B cell (primary cell): ENCODE data around the gene RACK1. TPM values are rescaled to one million over a fixed set of nuclear protein-coding genes. Genes with fewer than 3 reads are reported as not detected.
A peak's percentile ranks its signal among the peaks of the same experiment; 100 is the strongest.

Experiments
- ATAC-seq: fragments of 200-7000 bp; cut with Tn5 transposase; one replicate; pipeline ENCODE4 v1.10.0; 2021; ENCODE audit warnings: low read depth, mild to moderate bottlenecking, moderate number of reproducible peaks, moderate library complexity
- CTCF ChIA-PET: fragments of 350-600 bp; sonication (Branson Sonifier 250); formaldehyde crosslinking; loops from one replicate; lab custom pipeline; 2021; ENCODE audit warnings: antibody characterized with exemption, inconsistent platforms; lab: Charles Lee
- POLR2A ChIA-PET: fragments of 350-600 bp; sonication (Branson Sonifier 250); formaldehyde crosslinking; loops from one replicate; lab custom pipeline; 2021; ENCODE audit warnings: antibody characterized with exemption; lab: Charles Lee
- DNase-seq: peaks from one replicate; pipeline ENCODE4 v3.0.0; 2013
- H2AFZ ChIP-seq: 2 replicates; pipeline ENCODE4 v1.6.1; 2012; ENCODE audit warnings: mild to moderate bottlenecking, low read depth, low read length; ENCODE audit not compliant: insufficient read depth, poor library complexity, severe bottlenecking
- H3K27ac ChIP-seq, 2 donors: 1 replicate in 1 of 2; 2 replicates in 1 of 2; pipeline ENCODE4 v1.5.1; 2012 to 2013; ENCODE audit warnings: low read length in 2 of 2, mild to moderate bottlenecking in 2 of 2, moderate library complexity in 1 of 2
- H3K27me3 ChIP-seq, 4 experiments: fragments of 200-600 bp in 1 of 4; sonication (generic) in 1 of 4; replicated peaks in 1 of 4; 1 replicate in 2 of 4; 2 replicates in 2 of 4; pipeline versions ENCODE4 v1.6.1 to v1.7.0; 2013 to 2016; ENCODE audit warnings: low read length in 3 of 4, mild to moderate bottlenecking in 2 of 4, mixed read lengths in 1 of 4, moderate library complexity in 1 of 4; ENCODE audit not compliant: insufficient read depth in 4 of 4, control insufficient read depth in 3 of 4; ENCODE audit errors: control extremely low read depth in 1 of 4
- H3K36me3 ChIP-seq, 2 experiments: replicated peaks in 1 of 2; 1 replicate in 1 of 2; 2 replicates in 1 of 2; pipeline versions ENCODE4 v1.6.1 to v1.7.1; 2013; ENCODE audit warnings: low read length in 1 of 2; ENCODE audit not compliant: insufficient read depth in 2 of 2, control insufficient read depth in 1 of 2; ENCODE audit errors: control extremely low read depth in 1 of 2, extremely low read depth in 1 of 2
- H3K4me1 ChIP-seq, 2 donors: fragments of 200-600 bp in 1 of 2; sonication (generic) in 1 of 2; 1 replicate in 1 of 2; 2 replicates in 1 of 2; pipeline versions ENCODE4 v1.5.1 to v1.6.1; 2013 to 2017; ENCODE audit warnings: low read length in 2 of 2; ENCODE audit not compliant: control insufficient read depth in 2 of 2, insufficient read depth in 2 of 2
- H3K4me2 ChIP-seq: replicated peaks from 2 replicates; pipeline ENCODE3; 2012; ENCODE audit warnings: mild to moderate bottlenecking, low read depth, low read length; ENCODE audit not compliant: poor library complexity, severe bottlenecking
- H3K4me3 ChIP-seq, 5 experiments: fragments of 200-600 bp in 1 of 5; sonication (generic) in 1 of 5; 1 replicate in 3 of 5; 2 replicates in 2 of 5; pipeline versions ENCODE4 v1.5.1 to v1.7.0; 2011 to 2016; ENCODE audit warnings: low read length in 4 of 5, mild to moderate bottlenecking in 4 of 5, low read depth in 2 of 5, control low read depth in 1 of 5, moderate library complexity in 1 of 5; ENCODE audit not compliant: insufficient read depth in 1 of 5; ENCODE audit errors: control extremely low read depth in 1 of 5, extremely low read depth in 1 of 5
- H3K79me2 ChIP-seq: fragments of 200-600 bp; sonication (generic); one replicate; pipeline ENCODE4 v1.6.0; 2016; ENCODE audit warnings: low read length; ENCODE audit not compliant: control insufficient read depth, insufficient read depth
- H3K9ac ChIP-seq: fragments of 200-600 bp; sonication (generic); 2 replicates; pipeline ENCODE4 v1.6.1; 2017; ENCODE audit warnings: mild to moderate bottlenecking, low read length, moderate library complexity
- H3K9me3 ChIP-seq, 3 donors: one replicate each; pipeline versions ENCODE4 v1.6.1 to v1.7.1; 2013; ENCODE audit warnings: low read length in 2 of 3; ENCODE audit not compliant: control insufficient read depth in 2 of 3, insufficient read depth in 1 of 3; ENCODE audit errors: control extremely low read depth in 1 of 3
- H4K20me1 ChIP-seq: 2 replicates; pipeline ENCODE4 v1.6.0; 2012; ENCODE audit warnings: mild to moderate bottlenecking, low read length; ENCODE audit not compliant: insufficient read depth, control insufficient read depth, poor library complexity, severe bottlenecking
- H3K27ac Mint-ChIP-seq: one replicate; pipeline ENCODE4 v1.8.0; 2021; ENCODE audit warnings: mixed read lengths
- H3K27me3 Mint-ChIP-seq: one replicate; pipeline ENCODE4 v1.8.0; 2021; ENCODE audit warnings: mixed read lengths
- H3K4me1 Mint-ChIP-seq: one replicate; pipeline ENCODE4 v1.8.0; 2021; ENCODE audit warnings: mixed read lengths
- H3K4me3 Mint-ChIP-seq: one replicate; pipeline ENCODE4 v1.8.0; 2021; ENCODE audit warnings: mixed read lengths
- H3K9me3 Mint-ChIP-seq: one replicate; pipeline ENCODE4 v1.8.0; 2022; ENCODE audit warnings: mixed read lengths; ENCODE audit not compliant: insufficient read depth
- CTCF ChIP-seq: fragments of 200-600 bp; IDR thresholded peaks from one replicate; pipeline ENCODE4 v1.8.0; 2022; ENCODE audit warnings: antibody characterized with exemption, mild to moderate bottlenecking
- EZH2 ChIP-seq: IDR thresholded peaks from 2 replicates; pipeline ENCODE4 v1.6.1; 2012; ENCODE audit warnings: borderline replicate concordance, low read depth, mild to moderate bottlenecking, moderate library complexity, low read length; ENCODE audit not compliant: insufficient read depth, poor library complexity, severe bottlenecking
- WGBS: methylation state at CpG from one replicate; pipeline ENCODE4 v1.1.5; 2013; ENCODE audit warnings: missing lambda C conversion rate; ENCODE audit not compliant: insufficient coverage; 5-methylcytosine and 5-hydroxymethylcytosine counted together
- intact Hi-C: fragments of 100-400 bp; cut with micrococcal nuclease; formaldehyde crosslinking; loops from one replicate; pipeline ENCODE4 v1.10.0; 2022
- polyA plus RNA-seq: library from polyadenylated mRNA; depleted of rRNA; stranded (reverse); fragments of >200 nt; gene quantifications from 2 replicates; pipeline ENCODE4 v1.2.3, GENCODE V29; 2012
- total RNA-seq, 2 donors: library from RNA; stranded (reverse); fragments of 120-200 nt in 1 of 2; gene quantifications; 1 replicate in 1 of 2; 2 replicates in 1 of 2; pipeline versions ENCODE4 v1.2.3 to v1.2.4, GENCODE V29; 2013 to 2022

RACK1 gene
- total and polyA plus RNA-seq, 2 donors (not counting 1 experiment from before 2014, with no cell fraction given): 2,047 to 4,130 TPM

GRCh38 chr5:181281984-181282316, 38.2 kb upstream of the RACK1 start:
- Histone ChIP-seq H3K27ac (no peak overlapping the region), H3K9ac (no peak overlapping the region), H3K4me1 (peaks cover 6 to 7% of the 10 kb centered on the region in 2 donors), H3K4me2 (no peak overlapping the region), H3K36me3 (no peaks in the 10 kb centered on the region), H4K20me1 (no peaks in the 10 kb centered on the region), H3K4me3 (no peak overlapping the region), H3K27me3 (no peaks in the 10 kb centered on the region), H3K79me2 (no peaks in the 10 kb centered on the region), H3K9me3 (no peaks in the 10 kb centered on the region), H2AFZ (no peak overlapping the region)
- ChIA-PET POLR2A (no interaction called here), CTCF (no interaction called here)
- Mint-ChIP-seq H3K27ac (no peak overlapping the region), H3K4me1 (peaks cover 10% of the 10 kb centered on the region), H3K4me3 (no peak overlapping the region), H3K9me3 (no peaks in the 10 kb centered on the region), H3K27me3 (peaks cover 4% of the 10 kb centered on the region)
- DNase-seq (peak; percentile 4), ATAC-seq (no peak)
- TF ChIP-seq EZH2 (no peak), CTCF (no peak)
- WGBS: 93% methylated on average over 18 of the region's 18 CpGs
- intact Hi-C loops: no loop called here

DNA sequence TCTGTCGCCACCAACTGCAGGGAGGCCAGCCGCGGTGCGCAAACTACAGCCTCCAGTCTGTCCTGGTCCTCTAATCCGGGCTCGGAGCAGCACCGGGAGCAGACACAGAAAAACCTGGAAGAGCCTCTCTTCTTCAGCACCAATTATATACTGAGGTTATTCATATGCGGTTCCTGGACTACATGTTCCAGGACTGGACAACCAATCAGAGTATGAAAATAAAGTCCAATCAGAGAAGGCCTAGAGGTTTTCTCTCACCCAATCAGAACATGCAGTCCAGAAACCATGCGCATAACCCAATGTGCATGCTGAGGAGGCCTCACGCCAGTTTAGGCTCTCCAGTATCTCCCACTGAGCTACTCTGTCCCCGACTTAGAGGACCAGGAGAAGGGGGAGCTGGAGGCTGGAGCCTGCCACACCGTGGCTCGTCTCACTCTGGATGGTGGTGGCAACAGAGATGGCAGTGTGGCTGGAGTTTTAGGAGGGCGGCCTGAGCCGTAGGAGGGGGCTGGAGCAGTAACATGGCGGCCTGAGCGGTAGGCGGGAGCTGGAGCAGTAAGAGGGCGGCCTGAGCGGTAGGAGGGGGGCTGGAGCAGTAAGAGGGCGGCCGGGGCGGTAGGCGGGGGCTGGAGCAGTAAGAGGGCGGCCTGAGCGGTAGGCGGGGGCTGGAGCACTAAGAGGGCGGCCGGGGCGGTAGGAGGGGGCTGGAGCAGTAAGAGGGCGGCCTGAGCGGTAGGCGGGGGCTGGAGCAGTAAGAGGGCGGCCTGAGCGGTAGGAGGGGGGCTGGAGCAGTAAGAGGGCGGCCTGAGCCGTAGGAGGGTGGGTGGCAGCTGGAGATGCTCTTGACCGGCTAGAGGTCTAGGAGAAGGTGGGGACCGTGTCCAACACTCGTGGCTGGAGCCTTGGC, 37.6 kb upstream of the RACK1 start:
- ChIA-PET CTCF (no interaction called here), POLR2A (no interaction called here)
- Histone ChIP-seq H3K9ac (no peak overlapping the region), H3K27me3 (no peaks in the 10 kb centered on the region), H3K36me3 (no peaks in the 10 kb centered on the region), H3K4me3 (no peak overlapping the region), H3K4me2 (no peak overlapping the region), H3K79me2 (no peaks in the 10 kb centered on the region), H2AFZ (no peak overlapping the region), H4K20me1 (no peaks in the 10 kb centered on the region), H3K27ac (no peak overlapping the region), H3K9me3 (no peaks in the 10 kb centered on the region), H3K4me1 (peaks cover under 1% of the 10 kb centered on the region in 2 donors)
- Mint-ChIP-seq H3K27me3 (peaks cover 4% of the 10 kb centered on the region), H3K27ac (no peak overlapping the region), H3K4me1 (peaks cover 4% of the 10 kb centered on the region), H3K9me3 (no peaks in the 10 kb centered on the region), H3K4me3 (no peak overlapping the region)
- ATAC-seq: no peak
- intact Hi-C loops: no loop called here
- peak; percentile 2 for DNase-seq
- TF ChIP-seq EZH2 (no peak), CTCF (no peak)
- 95% methylated on average over 36 of the region's 40 CpGs for WGBS
